GM23338 (cell line): ENCODE measurements around the gene ADGRD1. TPM values are rescaled to one million over a fixed set of nuclear protein-coding genes. Genes with fewer than 3 reads are reported as not detected.

Experiments
- ATAC-seq: fragments of 200-7000 bp; cut with Tn5 transposase; 3 replicates; pipeline ENCODE4 v1.9.1; 2020
- DNase-seq: peaks from one replicate; pipeline ENCODE4 v3.0.0-alpha.2; 2015; ENCODE audit warnings: low spot score
- H2AFZ ChIP-seq: fragments of 200-600 bp; sonication (generic); 2 replicates; pipeline ENCODE4 v1.8.0; 2016; ENCODE audit warnings: antibody characterized with exemption, mild to moderate bottlenecking, moderate library complexity
- H3F3A ChIP-seq: fragments of 200-600 bp; sonication (generic); replicated peaks from 2 replicates; pipeline ENCODE4 v1.8.0; 2017; ENCODE audit warnings: antibody characterized with exemption, mixed run types, low read depth
- H3K27ac ChIP-seq: fragments of 200-600 bp; sonication (generic); 2 replicates; pipeline ENCODE4 v1.6.1; 2016; ENCODE audit warnings: low read depth
- H3K27me3 ChIP-seq: fragments of 200-600 bp; sonication (generic); 2 replicates; pipeline ENCODE4 v1.8.0; 2016; ENCODE audit warnings: mild to moderate bottlenecking, mixed run types, moderate library complexity; ENCODE audit not compliant: insufficient read depth
- H3K36me3 ChIP-seq: fragments of 200-600 bp; sonication (generic); 2 replicates; pipeline ENCODE4 v1.8.0; 2016; ENCODE audit warnings: mild to moderate bottlenecking; ENCODE audit not compliant: insufficient read depth
- H3K4me1 ChIP-seq: fragments of 200-600 bp; sonication (generic); 2 replicates; pipeline ENCODE4 v1.8.0; 2016; ENCODE audit warnings: mild to moderate bottlenecking, moderate library complexity; ENCODE audit not compliant: insufficient read depth
- H3K4me2 ChIP-seq: fragments of 200-600 bp; sonication (generic); 2 replicates; pipeline ENCODE4 v1.7.1; 2017; ENCODE audit warnings: mixed run types
- H3K4me3 ChIP-seq: fragments of 200-600 bp; sonication (generic); 2 replicates; pipeline ENCODE4 v1.6.1; 2016; ENCODE audit warnings: mixed run types
- H3K79me2 ChIP-seq: fragments of 200-600 bp; sonication (generic); replicated peaks from 2 replicates; pipeline ENCODE4 v1.8.0; 2017; ENCODE audit warnings: mild to moderate bottlenecking; ENCODE audit not compliant: insufficient read depth
- H3K9me2 ChIP-seq: fragments of 200-600 bp; sonication (generic); 2 replicates; pipeline ENCODE4 v1.8.0; 2017; ENCODE audit not compliant: insufficient read depth
- H4K20me1 ChIP-seq: fragments of 200-600 bp; sonication (generic); replicated peaks from 2 replicates; pipeline ENCODE4 v1.8.0; 2017; ENCODE audit warnings: mild to moderate bottlenecking; ENCODE audit not compliant: insufficient read depth
- H3K27ac Mint-ChIP-seq: 2 replicates; pipeline ENCODE4 v1.8.0; 2020; ENCODE audit warnings: inconsistent platforms, mild to moderate bottlenecking, moderate library complexity, mixed read lengths
- H3K27me3 Mint-ChIP-seq: 3 replicates; pipeline ENCODE4 v1.8.0; 2022; ENCODE audit warnings: low read depth, mild to moderate bottlenecking, moderate library complexity, mixed read lengths, inconsistent platforms; ENCODE audit not compliant: insufficient read depth, poor library complexity
- H3K36me3 Mint-ChIP-seq: 3 replicates; pipeline ENCODE4 v1.8.0; 2021; ENCODE audit warnings: low read depth, mild to moderate bottlenecking, inconsistent platforms, moderate library complexity, mixed read lengths
- H3K4me1 Mint-ChIP-seq: 3 replicates; pipeline ENCODE4 v1.8.0; 2020; ENCODE audit warnings: mild to moderate bottlenecking, inconsistent platforms, mixed read lengths
- H3K4me3 Mint-ChIP-seq: 3 replicates; pipeline ENCODE4 v1.8.0; 2021; ENCODE audit warnings: moderate library complexity, mild to moderate bottlenecking, inconsistent platforms, mixed read lengths
- H3K9me3 Mint-ChIP-seq: 3 replicates; pipeline ENCODE4 v1.8.0; 2020; ENCODE audit warnings: moderate library complexity, mild to moderate bottlenecking, inconsistent platforms, mixed read lengths
- CREB1 ChIP-seq: fragments of 250-450 bp; sonication (Bioruptor Pico); IDR thresholded peaks from 2 replicates; pipeline ENCODE4 v1.5.0; 2020; ENCODE audit warnings: low read depth, mild to moderate bottlenecking, moderate library complexity
- EZH2 ChIP-seq: fragments of 200-600 bp; sonication (generic); IDR thresholded peaks from one replicate; pipeline ENCODE4 v1.8.0; 2017; ENCODE audit warnings: antibody characterized with exemption, mild to moderate bottlenecking, low read depth; ENCODE audit not compliant: unreplicated experiment
- EZH2phosphoT487 ChIP-seq: fragments of 200-600 bp; sonication (generic); IDR thresholded peaks from one replicate; pipeline ENCODE4 v1.8.1; 2018; ENCODE audit warnings: antibody characterized with exemption; ENCODE audit not compliant: unreplicated experiment
- JUNB ChIP-seq: IDR thresholded peaks from one replicate; pipeline ENCODE4 v1.6.1; 2016; ENCODE audit warnings: antibody characterized with exemption; ENCODE audit not compliant: unreplicated experiment
- NANOG ChIP-seq: IDR thresholded peaks from 2 replicates; pipeline ENCODE4 v1.6.1; 2016; ENCODE audit warnings: antibody characterized with exemption, borderline replicate concordance
- POLR2AphosphoS5 ChIP-seq: IDR thresholded peaks from 2 replicates; pipeline ENCODE4 v1.6.1; 2016; ENCODE audit warnings: antibody characterized with exemption, low read depth
- STAT1 ChIP-seq: IDR thresholded peaks from one replicate; pipeline ENCODE4 v1.6.1; 2016; ENCODE audit warnings: antibody characterized with exemption; ENCODE audit not compliant: unreplicated experiment
- ZNF114 ChIP-seq: fragments of 250-450 bp; sonication (Bioruptor Pico); IDR thresholded peaks from 2 replicates; pipeline ENCODE4 v1.5.0; 2020; ENCODE audit warnings: mild to moderate bottlenecking, moderate library complexity
- ZNF331 ChIP-seq: fragments of 250-450 bp; sonication (Bioruptor Pico); IDR thresholded peaks from 2 replicates; pipeline ENCODE4 v1.5.0; 2020; ENCODE audit warnings: low read depth, mild to moderate bottlenecking, moderate library complexity
- polyA plus RNA-seq: library from polyadenylated mRNA; unstranded; fragments of >200 nt; fragmentation: Nextera tagmentation; extraction: Ambion mirVana; gene quantifications from 2 replicates; pipeline ENCODE4 v1.2.1, GENCODE V29; 2016
- total RNA-seq: library from RNA; depleted of rRNA; stranded (reverse); fragments of >200 nt; shearing (Covaris generic); gene quantifications from 2 replicates; pipeline ENCODE4 v1.2.3, GENCODE V29; 2014
- TF ChIP-seq, protein P1 (sequence below), 2 experiments: fragments of 200-600 bp in 1 of 2; sonication (generic) in 1 of 2; conservative IDR thresholded peaks; 2 replicates each; pipeline versions ENCODE4 v1.5.1 to v1.6.1; 2016 to 2017; ENCODE audit warnings: antibody characterized with exemption in 2 of 2, low read depth in 2 of 2, mild to moderate bottlenecking in 2 of 2, moderate library complexity in 1 of 2
- TF ChIP-seq, protein P2 (sequence below): IDR thresholded peaks from 2 replicates; pipeline ENCODE4 v1.6.1; 2016; ENCODE audit warnings: antibody characterized with exemption
- TF ChIP-seq, protein P3 (sequence below): IDR thresholded peaks from one replicate; pipeline ENCODE4 v1.6.1; 2018; ENCODE audit warnings: antibody characterized with exemption; ENCODE audit not compliant: unreplicated experiment
- TF ChIP-seq, protein P4 (sequence below): fragments of 250-450 bp; sonication (Bioruptor Pico); IDR thresholded peaks from 2 replicates; pipeline ENCODE4 v1.5.0; 2020; ENCODE audit warnings: mild to moderate bottlenecking, moderate library complexity

Gene ADGRD1
- total and polyA plus RNA-seq, 2 experiments from 2014 or later, result 1.4 TPM; not detected in 1

DNA sequence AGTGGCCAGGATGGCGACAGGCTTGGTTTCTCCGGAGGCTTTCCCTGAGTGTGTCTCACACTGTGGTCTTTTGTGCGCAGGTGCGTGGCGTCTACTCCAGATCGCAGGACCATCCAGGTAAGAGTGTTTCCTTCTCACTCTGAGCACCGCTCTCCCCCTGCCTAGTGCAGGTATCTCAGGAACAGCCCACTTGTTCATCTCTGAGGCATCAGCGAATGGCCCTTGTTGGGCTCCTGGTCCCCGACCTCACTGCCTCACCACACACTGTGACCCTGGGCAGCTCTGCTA, 781 bp downstream of the ADGRD1 start:
- DNase-seq (no peak), ATAC-seq (peak; percentile 13; the same call in 1 of the 3 replicates)
- no peak overlapping the region for H3K4me3 ChIP-seq
- peaks cover 12% of the 10 kb centered on the region for H3K27me3 Mint-ChIP-seq
- peaks cover 9% of the 10 kb centered on the region for H3F3A ChIP-seq
- H3K36me3 ChIP-seq, result no peaks in the 10 kb centered on the region
- H3K4me2 ChIP-seq, result peak overlapping the region; percentile 50; the same call in 1 of the 2 replicates
- TF ChIP-seq, protein P1, sequence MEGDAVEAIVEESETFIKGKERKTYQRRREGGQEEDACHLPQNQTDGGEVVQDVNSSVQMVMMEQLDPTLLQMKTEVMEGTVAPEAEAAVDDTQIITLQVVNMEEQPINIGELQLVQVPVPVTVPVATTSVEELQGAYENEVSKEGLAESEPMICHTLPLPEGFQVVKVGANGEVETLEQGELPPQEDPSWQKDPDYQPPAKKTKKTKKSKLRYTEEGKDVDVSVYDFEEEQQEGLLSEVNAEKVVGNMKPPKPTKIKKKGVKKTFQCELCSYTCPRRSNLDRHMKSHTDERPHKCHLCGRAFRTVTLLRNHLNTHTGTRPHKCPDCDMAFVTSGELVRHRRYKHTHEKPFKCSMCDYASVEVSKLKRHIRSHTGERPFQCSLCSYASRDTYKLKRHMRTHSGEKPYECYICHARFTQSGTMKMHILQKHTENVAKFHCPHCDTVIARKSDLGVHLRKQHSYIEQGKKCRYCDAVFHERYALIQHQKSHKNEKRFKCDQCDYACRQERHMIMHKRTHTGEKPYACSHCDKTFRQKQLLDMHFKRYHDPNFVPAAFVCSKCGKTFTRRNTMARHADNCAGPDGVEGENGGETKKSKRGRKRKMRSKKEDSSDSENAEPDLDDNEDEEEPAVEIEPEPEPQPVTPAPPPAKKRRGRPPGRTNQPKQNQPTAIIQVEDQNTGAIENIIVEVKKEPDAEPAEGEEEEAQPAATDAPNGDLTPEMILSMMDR (conservative IDR thresholded peaks at IDR 0.05; ENCODE audit: low read depth in 2 of 2), result no peak
- no peak for TF ChIP-seq STAT1
- TF ChIP-seq, protein P2, sequence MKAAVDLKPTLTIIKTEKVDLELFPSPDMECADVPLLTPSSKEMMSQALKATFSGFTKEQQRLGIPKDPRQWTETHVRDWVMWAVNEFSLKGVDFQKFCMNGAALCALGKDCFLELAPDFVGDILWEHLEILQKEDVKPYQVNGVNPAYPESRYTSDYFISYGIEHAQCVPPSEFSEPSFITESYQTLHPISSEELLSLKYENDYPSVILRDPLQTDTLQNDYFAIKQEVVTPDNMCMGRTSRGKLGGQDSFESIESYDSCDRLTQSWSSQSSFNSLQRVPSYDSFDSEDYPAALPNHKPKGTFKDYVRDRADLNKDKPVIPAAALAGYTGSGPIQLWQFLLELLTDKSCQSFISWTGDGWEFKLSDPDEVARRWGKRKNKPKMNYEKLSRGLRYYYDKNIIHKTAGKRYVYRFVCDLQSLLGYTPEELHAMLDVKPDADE, result no peak
- TF ChIP-seq JUNB, result no peak
- TF ChIP-seq EZH2, result no peak
- TF ChIP-seq, protein P3, sequence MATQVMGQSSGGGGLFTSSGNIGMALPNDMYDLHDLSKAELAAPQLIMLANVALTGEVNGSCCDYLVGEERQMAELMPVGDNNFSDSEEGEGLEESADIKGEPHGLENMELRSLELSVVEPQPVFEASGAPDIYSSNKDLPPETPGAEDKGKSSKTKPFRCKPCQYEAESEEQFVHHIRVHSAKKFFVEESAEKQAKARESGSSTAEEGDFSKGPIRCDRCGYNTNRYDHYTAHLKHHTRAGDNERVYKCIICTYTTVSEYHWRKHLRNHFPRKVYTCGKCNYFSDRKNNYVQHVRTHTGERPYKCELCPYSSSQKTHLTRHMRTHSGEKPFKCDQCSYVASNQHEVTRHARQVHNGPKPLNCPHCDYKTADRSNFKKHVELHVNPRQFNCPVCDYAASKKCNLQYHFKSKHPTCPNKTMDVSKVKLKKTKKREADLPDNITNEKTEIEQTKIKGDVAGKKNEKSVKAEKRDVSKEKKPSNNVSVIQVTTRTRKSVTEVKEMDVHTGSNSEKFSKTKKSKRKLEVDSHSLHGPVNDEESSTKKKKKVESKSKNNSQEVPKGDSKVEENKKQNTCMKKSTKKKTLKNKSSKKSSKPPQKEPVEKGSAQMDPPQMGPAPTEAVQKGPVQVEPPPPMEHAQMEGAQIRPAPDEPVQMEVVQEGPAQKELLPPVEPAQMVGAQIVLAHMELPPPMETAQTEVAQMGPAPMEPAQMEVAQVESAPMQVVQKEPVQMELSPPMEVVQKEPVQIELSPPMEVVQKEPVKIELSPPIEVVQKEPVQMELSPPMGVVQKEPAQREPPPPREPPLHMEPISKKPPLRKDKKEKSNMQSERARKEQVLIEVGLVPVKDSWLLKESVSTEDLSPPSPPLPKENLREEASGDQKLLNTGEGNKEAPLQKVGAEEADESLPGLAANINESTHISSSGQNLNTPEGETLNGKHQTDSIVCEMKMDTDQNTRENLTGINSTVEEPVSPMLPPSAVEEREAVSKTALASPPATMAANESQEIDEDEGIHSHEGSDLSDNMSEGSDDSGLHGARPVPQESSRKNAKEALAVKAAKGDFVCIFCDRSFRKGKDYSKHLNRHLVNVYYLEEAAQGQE, result no peak
- no peak for TF ChIP-seq EZH2phosphoT487
- no peak for TF ChIP-seq CREB1
- TF ChIP-seq POLR2AphosphoS5, result no peak
- TF ChIP-seq NANOG, result no peak
- no peak for TF ChIP-seq ZNF331 (CRISPR knock-in tag)
- TF ChIP-seq ZNF114 (CRISPR knock-in tag), result no peak
- TF ChIP-seq, protein P4, sequence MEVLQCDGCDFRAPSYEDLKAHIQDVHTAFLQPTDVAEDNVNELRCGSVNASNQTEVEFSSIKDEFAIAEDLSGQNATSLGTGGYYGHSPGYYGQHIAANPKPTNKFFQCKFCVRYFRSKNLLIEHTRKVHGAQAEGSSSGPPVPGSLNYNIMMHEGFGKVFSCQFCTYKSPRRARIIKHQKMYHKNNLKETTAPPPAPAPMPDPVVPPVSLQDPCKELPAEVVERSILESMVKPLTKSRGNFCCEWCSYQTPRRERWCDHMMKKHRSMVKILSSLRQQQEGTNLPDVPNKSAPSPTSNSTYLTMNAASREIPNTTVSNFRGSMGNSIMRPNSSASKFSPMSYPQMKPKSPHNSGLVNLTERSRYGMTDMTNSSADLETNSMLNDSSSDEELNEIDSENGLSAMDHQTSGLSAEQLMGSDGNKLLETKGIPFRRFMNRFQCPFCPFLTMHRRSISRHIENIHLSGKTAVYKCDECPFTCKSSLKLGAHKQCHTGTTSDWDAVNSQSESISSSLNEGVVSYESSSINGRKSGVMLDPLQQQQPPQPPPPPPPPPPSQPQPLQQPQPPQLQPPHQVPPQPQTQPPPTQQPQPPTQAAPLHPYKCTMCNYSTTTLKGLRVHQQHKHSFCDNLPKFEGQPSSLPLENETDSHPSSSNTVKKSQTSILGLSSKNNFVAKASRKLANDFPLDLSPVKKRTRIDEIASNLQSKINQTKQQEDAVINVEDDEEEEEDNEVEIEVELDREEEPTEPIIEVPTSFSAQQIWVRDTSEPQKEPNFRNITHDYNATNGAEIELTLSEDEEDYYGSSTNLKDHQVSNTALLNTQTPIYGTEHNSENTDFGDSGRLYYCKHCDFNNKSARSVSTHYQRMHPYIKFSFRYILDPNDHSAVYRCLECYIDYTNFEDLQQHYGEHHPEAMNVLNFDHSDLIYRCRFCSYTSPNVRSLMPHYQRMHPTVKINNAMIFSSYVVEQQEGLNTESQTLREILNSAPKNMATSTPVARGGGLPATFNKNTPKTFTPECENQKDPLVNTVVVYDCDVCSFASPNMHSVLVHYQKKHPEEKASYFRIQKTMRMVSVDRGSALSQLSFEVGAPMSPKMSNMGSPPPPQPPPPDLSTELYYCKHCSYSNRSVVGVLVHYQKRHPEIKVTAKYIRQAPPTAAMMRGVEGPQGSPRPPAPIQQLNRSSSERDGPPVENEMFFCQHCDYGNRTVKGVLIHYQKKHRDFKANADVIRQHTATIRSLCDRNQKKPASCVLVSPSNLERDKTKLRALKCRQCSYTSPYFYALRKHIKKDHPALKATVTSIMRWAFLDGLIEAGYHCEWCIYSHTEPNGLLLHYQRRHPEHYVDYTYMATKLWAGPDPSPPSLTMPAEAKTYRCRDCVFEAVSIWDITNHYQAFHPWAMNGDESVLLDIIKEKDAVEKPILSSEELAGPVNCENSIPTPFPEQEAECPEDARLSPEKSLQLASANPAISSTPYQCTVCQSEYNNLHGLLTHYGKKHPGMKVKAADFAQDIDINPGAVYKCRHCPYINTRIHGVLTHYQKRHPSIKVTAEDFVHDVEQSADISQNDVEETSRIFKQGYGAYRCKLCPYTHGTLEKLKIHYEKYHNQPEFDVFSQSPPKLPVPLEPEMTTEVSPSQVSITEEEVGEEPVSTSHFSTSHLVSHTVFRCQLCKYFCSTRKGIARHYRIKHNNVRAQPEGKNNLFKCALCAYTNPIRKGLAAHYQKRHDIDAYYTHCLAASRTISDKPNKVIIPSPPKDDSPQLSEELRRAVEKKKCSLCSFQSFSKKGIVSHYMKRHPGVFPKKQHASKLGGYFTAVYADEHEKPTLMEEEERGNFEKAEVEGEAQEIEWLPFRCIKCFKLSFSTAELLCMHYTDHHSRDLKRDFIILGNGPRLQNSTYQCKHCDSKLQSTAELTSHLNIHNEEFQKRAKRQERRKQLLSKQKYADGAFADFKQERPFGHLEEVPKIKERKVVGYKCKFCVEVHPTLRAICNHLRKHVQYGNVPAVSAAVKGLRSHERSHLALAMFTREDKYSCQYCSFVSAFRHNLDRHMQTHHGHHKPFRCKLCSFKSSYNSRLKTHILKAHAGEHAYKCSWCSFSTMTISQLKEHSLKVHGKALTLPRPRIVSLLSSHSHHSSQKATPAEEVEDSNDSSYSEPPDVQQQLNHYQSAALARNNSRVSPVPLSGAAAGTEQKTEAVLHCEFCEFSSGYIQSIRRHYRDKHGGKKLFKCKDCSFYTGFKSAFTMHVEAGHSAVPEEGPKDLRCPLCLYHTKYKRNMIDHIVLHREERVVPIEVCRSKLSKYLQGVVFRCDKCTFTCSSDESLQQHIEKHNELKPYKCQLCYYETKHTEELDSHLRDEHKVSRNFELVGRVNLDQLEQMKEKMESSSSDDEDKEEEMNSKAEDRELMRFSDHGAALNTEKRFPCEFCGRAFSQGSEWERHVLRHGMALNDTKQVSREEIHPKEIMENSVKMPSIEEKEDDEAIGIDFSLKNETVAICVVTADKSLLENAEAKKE, result no peak
- peaks cover 4% of the 10 kb centered on the region; the same call in 1 of the 2 replicates for H3K9me2 ChIP-seq
- H3K27me3 ChIP-seq, result no peaks in the 10 kb centered on the region
- H4K20me1 ChIP-seq, result no peaks in the 10 kb centered on the region
- no peaks in the 10 kb centered on the region; the same call in 2 of the 3 replicates for H3K9me3 Mint-ChIP-seq
- H3K27ac ChIP-seq, result no peak overlapping the region
- H2AFZ ChIP-seq, result peak overlapping the region; percentile 95
- no peak overlapping the region for H3K4me3 Mint-ChIP-seq
- no peak overlapping the region for H3K27ac Mint-ChIP-seq
- H3K36me3 Mint-ChIP-seq, result no peaks in the 10 kb centered on the region
- H3K4me1 Mint-ChIP-seq, result peaks cover 30% of the 10 kb centered on the region
- H3K4me1 ChIP-seq, result peaks cover 16% of the 10 kb centered on the region
- no peaks in the 10 kb centered on the region for H3K79me2 ChIP-seq
